Stimulated activated CD8-positive, alpha-beta memory T cell treated with anti-CD3 and anti-CD28 coated beads, Interleukin-12 subunit alpha, Interleukin-12 subunit beta, amount 100 ng/mL, for 24 hours (primary cell): ENCODE data around the gene CLEC17A.
"Not testable (repeated sequence)": the region's sequence is repeated elsewhere in the genome, so short reads cannot be mapped to it uniquely, and the experiment has no call there.

Source experiments
- DNase-seq: peaks from one replicate; pipeline ENCODE4 v3.0.0-alpha.2; 2020; ENCODE audit errors: extremely low read depth

Gene CLEC17A, protein sequence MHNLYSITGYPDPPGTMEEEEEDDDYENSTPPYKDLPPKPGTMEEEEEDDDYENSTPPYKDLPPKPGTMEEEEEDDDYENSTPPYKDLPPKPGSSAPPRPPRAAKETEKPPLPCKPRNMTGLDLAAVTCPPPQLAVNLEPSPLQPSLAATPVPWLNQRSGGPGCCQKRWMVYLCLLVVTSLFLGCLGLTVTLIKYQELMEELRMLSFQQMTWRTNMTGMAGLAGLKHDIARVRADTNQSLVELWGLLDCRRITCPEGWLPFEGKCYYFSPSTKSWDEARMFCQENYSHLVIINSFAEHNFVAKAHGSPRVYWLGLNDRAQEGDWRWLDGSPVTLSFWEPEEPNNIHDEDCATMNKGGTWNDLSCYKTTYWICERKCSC

DNA sequence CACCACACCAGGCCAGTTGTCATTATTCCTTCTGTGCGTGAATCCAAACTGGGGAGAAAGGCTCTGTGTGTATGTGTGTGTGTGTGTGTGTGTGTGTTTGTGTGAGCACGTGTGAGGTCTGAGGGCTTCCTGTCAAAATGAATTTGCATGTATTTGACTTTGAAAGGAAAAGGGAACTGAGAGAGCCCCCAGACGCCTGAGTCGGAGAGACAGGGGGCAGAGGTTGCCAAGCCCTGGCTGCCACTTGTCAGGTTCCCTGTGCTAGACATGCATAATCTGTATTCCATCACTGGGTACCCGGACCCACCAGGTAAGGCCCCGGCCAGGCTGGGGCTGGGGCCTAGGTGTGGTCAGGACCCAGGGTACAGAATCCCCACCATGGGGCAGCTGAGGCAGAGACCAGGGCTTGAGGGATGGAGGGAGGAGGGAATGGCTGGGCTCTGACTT is at the start of gene CLEC17A:
CLEC17A (plus strand) TSS at position 191 of the 447 bp plus-strand sequence; CDS start at position 268, 77 bp downstream.
- DNase-seq: no peak

DNA sequence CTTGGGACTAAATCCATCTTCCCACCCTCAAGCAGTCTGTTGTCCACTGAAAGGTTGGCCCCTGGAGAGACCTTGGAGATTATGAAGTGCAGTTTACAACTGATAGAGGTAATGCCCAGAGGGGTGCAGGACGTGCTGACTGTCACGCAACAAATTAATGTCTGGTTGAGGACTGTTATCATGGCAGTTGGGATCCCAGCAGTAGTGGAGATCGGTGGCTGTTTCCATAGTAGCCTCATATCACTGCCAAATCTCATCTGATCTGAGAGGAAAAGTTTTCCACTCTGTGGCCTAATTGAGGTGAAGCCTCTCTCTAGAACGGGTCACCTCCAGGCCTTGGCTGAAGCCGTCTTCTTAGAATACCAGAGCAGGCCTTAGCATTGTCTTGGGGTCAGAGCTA is 49.4 kb upstream of the CLEC17A start:
- no peak for DNase-seq

DNA sequence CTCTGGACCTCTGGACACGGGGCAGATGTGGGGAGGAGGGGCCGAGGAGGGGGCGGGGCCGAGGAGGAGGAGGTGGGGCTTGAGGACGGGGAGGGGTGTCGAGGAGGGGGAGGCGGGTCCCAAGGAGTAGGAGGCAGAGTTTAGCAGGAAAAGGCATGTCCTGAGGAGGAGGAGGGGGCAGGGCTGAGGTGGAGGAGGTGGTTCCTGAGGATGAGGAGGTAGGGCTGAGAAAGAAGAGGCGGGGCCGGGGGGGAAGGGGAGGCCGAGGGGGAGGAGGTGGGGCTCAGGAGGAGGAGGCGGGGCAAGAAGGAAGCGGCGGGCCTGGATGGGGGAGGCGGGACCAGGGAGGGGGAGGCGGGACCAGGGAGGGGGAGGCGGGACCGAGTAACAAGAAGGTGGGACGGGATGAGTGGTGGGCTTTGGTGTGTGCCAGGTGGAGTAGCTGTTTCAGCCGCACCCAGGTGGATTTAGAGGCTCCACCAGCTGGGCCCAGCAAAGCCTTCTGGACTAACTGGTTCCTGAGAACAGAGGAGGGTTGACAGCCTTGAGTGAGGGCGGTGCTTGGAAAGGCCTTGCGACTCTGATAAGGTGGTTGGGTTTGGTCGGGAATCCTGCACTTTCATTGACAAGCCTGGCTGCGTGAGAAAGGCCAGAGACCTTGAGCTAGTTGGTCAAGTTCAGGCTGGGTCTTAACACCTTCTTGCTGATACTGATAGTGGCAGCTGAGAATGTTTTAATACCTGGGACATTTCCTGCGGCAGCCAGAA is 45.8 kb upstream of the CLEC17A start:
- DNase-seq: no peak

DNA sequence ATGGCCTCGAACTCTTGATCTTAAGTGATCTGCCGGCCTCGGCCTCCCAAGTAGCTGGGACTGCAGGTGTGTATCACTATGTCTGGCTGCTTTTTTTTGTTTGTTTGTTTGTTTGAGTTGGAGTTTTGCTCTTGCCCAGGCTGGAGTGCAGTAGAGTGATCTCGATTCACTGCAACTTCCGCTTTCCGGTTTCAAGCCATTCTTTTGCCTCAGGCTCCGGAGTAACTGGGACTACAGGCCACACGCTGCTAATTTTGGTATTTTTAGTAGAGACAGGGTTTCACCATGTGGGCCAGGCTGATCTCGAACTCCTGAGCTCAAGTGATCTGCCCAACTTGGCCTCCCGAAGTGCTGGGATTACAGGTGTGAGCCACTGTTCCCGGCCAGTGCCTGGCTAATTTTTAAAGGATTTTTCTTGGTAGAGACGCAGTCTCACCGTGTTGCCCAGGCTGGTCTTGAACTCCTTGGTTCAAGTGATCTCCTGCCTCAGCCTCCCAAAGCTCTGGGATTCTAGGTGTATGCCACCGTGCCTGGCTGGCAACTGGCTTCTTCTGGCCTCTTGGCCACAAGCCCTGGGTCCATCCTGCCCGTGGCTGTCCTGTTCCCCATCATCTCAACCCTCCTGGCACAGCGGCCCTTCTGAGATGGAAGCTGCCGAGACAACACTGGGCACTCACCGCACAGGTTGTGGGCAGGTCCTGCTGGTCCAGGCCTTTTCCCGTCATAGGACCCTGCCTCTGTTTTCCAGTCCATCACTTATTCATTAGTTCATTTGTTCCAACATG is 42.0 kb upstream of the CLEC17A start:
- no peak for DNase-seq

DNA sequence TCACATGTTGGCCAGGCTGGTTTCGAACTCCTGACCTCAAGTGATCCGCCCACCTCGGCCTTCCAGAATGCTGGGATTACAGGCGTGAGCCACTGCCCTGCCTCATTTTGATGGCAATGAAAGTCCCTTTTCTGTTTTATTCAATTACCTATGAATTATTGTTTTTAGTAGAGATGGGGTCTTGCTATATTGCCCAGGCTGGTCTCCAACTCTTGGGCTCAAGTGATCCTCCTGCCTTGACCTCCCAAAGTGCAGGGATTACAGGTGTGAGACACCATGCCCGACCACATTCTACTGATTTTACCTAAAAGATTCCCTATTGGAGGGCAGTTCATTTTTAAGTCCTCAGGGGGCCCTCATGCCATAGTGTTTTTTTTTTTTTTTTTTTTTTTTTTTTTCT is 40.9 kb upstream of the CLEC17A start:
- not testable (repeated sequence) for DNase-seq

DNA sequence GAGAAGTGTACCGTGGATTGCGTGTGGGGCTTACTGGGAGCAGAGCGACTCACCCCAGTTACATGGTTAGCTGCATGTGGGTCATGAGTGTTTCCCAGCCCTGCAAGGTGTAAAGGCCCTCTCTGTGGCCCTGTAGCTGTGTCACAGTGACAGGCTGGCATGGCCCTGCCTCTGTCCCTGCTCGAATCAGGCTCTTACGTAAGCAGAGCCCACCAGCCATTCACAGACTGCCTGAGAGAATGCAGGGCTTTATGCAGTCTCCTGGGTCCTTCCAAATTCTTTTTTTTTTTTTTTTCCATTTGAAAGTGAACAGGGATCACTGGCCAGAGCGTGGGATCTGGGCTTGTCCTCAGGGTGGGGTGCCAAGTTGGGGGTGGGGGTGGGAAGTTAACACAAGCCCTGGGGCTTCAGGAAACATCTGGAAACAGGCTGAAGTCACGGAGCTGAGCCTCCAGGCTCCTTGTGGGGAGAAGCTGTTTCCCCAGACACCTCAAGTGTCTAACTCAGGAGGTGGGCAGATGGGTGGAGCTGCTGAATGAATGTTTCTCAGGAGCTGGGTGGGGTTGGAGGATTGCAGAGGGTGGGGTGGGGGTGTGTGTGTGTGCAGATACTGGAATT is 40.1 kb upstream of the CLEC17A start:
- DNase-seq: no peak

DNA sequence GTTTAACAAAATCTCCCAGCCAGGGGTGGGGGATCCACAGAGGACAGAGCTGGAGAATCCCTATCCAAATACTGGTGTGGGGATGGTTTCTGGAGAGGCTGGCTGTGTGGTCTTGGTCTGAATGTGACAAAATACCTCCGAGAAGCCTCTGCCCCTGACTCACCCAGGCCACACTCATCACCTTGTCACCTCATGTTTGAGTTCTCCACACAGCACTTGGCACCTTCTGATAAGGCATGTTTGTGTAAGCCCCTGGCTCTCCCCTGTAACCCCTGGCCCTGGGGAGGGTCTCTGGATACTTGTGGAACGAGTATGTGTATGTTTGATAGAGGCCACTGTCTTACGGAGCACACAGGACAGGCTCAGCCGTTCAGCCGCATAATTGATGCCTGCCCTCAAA is 38.8 kb upstream of the CLEC17A start:
- no peak for DNase-seq

DNA sequence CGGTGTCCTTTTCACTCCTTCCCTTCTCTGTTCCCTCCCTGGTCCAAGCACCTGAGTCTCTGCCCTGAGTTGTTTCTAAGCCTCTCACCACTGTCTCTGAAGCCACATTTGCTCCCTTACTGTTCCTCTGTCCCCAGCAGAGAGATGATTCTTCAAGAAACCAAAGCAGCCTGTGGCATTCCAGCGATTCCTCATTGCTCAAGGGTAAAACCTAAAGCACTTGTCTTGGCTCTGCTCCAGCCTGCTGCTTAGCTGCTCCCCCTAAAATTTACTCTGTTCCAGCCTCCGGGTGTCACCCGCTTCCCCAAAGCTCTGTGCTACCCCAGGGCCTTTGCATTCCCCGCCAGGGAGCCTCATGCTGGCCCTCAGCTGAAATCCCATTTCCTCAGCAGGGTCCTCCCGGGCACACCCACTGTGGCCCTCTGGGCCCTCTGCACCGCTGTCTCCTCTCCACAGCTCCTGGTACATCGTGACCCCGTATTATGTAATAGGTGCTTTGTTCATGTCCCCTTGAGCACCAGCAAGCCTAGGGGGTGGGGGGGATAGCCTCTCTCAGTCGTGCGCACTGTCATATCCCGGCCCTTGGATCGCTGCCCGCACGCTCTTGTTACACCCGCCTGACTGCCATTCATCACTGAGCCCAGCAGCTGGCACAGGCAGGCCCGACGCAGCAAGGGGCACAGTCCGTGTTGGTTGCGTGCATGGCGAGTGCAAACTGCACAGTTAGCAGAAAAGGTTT is 37.7 kb upstream of the CLEC17A start:
- no peak for DNase-seq

DNA sequence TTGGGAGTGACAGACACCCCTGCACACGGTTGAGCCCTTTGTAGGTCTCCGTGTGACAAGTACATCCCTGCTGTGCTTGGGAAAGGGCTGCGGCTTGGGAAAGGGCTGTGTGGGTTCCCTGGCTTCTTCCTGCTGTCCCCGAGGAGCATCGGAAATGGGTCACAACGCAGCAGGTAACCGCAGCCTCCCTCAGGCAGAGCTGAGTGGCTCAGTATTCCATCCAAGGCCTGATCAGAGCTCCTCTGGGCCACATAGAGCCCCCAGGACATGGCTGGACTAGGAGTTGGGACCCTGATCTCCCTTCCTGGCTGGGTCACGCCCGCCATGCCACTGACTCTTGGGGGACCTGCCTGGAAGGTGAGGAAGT is 37.2 kb upstream of the CLEC17A start:
- DNase-seq: no peak

DNA sequence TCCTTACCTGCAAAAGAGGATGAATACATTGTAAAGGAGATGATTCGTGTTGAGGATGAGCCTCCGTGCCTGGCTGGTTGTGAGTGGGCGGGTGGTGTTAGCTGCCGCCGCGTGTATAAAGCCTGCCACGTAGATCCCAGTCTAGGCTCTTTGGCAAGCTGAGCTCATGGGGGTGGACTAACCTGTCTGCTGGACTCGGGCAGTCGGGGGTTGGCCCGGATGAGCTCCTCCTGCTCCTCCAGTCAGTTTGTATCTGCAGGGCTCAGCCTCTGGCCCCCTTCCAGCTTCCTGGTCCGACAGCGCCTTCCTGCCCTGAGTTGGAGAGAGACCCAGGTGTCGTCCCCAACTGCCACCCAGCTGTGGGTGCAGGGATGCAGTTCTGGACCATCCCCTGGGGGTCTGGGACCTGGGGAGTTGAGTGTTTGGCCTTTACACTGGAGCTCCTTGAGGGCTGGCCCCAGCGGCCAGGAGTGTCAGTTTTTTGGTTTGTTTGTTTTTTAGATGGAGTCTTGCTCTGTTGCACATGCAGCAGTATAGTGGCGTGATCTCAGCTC is 32.6 kb upstream of the CLEC17A start:
- no peak for DNase-seq

DNA sequence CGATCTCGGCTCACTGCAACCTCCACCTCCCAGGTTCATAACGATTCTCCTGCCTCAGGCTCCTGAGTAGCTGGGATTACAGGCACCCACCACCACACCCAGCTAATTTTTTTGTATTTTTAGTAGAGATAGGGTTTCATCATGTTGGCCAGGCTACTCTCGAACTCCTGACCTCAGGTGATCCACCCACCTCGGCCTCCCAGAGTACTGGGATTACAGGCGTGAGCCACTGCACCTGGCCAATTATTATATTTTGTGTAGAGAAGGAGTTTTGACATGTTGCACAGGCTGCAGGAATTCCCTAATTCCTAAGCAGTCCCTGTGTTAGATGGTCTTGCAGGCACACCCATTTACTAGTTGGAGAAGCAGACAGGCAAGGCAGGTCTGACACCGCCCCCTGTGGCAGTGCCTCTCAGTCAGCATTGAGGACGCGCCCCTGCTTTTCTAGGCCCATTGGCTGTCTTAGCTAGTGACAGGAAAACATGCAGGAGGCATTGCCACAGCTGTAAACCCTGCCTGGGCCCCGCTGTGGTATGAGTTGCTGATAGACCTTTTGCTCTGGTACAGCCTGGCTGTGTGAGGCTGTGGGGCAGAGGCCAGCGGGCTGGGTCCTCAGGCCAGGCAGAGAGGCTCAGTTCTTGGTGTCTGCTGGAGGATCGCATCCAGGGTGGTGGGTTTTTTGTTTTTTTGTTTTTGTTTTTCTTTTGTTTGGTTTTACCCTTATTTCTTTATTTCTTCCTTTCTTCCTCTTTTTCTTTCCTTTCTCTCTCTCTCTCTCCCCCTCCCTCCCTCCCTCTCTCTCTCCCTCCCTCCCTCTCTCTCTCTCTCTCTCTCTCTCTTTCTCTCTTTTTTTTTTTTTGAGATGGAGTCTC is 31.5 kb upstream of the CLEC17A start:
- peak; percentile 31 for DNase-seq

DNA sequence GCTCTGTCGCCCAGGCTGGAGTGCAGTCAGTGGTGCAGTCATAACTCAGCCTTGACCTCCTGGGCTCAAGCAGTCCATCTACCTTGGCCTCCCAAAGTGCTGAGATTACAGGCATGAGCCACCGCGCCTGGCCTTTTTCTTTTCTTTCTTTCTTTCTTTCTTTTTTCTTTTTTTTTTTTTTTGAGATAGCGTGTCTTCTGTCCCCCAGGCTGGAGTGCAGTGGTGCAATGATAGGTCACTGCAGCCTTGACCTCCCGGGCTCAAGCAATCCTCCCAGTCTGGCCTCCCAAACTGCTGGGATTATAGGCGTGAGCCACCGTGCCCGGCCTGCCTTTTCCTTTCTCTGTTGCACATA is 30.9 kb upstream of the CLEC17A start:
- DNase-seq: not testable (repeated sequence)

DNA sequence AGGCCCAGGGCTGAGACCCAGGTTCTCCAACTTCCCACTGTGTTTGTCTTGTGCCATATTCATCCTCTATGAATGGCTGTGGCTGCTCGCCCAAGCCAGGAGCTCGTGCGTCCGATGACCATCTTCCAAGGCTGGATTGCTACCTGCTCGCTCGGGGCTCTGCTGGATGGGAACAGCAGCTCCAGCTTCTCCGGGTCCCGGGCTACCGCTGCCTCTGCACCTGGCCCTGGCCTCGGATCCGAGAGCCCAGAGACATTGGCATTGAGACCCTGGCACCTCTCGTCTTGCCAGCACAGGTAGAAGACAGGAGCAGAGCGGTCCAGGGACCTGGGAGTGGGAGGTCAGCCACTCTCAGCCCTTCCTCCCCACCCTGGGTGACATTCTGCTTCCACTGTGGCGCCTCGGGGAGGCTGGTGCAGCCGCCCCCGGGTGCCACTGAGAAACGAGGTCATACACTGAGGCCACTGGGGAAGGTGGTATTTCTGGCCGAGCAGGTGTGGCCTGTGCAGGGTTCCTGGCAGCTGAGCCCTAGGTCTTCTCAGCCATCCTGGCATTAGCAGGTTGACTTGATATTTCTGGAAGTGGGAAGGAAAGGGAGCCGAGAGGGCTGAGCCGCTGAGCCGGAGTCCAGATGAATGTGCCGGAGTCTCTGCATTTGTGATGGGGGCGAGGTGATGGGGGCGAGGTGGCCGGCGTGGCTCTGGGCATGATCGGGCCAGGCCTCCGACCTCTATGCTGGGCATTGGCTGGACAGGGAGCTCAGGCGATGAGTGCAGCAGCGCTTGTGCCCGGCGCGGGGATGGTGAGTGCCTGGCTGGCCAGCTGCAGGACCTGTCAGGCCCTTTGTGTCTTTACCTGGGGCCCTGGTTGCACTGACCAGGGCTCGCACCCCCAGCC is 29.6 kb upstream of the CLEC17A start:
- no peak for DNase-seq

DNA sequence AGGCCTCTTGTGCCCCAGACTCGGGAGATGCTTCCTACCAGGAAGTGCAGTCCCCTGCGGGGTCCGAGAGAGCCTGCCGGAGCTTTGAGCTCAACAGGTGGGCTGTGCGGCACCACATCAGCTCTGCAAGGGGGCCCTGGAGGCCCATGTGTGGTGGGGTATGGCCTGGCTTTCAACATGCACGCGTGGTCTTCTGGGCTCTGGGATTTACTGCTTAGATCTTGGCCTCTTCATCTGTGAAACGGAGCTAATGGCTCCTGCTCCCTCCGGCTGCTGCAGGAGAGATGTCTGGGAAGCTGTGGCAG is 29.0 kb upstream of the CLEC17A start:
- DNase-seq: no peak

DNA sequence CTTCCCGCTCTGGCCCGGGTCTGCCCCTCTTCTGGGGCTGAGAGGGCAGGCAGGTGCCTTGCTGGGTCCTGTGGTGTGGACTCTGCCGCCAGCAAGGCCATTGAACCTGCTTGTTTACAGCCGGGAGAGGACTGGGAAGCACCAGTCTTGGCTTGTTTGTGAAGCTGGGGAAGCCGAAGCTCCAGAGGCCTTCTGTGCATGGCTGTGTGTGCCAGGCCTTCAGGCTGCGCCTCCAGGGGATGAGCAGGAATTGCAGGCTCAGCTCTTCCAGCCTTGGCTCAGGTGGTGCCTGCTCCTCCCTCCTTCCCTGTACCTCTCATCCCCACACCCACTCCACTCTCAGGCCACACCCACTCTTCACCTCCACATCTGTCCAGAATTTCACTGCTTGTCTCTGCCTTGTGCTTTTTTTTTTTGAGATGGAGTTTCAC is 28.5 kb upstream of the CLEC17A start:
- DNase-seq: no peak

DNA sequence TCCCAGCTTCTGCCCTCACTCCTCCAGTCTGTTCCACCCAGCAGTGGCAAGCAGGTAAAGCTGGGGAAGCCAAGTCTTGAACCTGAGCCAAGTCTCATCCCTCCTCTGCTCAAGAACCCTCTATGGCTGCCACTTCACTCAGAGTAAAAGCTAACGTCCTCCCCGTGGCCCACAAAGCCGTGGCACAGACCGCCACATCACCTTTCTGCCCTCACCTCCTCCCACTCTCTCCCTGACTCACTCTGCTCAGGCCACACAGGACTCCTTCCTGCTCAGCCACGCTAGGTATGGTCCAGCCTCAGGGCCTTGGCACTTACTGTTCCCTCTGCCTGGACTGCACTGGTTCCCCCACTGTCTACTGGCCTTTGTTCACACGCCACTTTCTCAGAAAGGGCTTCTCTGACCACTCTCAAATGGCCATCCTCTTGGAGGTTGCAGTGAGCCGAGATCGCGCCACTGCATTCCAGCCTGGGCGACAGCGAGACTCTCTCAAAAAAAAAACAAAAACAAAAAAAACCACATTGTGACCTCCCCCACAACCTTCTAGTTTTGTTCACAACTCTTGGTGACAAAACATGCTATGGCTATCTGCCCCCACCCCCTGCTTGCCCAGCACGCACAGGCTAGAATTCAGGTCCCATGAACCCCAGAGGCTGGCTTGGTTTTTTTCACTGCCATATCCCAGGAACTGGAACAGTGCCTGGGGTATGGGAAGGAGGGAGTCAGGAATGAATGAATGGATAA is 26.8 kb upstream of the CLEC17A start:
- no peak for DNase-seq

DNA sequence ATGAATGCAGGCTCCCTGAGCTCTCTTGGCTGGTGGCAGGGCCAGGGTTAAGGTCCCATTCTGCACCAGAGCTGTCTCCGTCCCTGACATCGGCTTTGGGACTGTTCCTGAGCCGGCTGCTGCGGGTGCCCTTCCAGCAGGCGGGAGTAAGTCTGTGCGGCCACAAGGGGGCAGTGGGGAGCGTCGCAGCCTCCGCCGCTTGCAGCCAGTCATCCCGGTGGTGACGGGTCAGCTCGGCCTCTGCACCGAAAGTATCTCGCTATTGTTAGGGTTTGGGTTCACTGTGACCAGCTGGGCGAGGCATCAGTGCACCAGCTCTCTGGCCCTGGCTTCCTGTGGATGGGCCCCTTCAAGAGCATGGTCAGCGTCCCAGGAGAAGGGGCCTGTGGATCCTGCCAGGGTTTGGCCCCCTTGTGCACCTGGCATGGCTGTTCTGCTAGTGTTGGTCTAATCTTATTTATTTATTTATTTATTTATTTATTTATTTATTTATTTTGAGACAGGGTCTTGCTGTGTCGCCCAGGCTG is 26.2 kb upstream of the CLEC17A start:
- DNase-seq: peak; percentile 41
